HEK293 (cell line): ENCODE data around the gene FAM124A.

Source experiments
- GLI4 ChIP-seq: fragments of 450-650 bp; formaldehyde crosslinking; IDR thresholded peaks from 2 replicates; pipeline ENCODE4 v1.5.1; 2016; ENCODE audit warnings: missing biosample characterization, missing genetic modification characterization
- HOXD13 ChIP-seq: sonication (generic); formaldehyde crosslinking; IDR thresholded peaks from 2 replicates; pipeline ENCODE4 v1.8.0; 2022; ENCODE audit warnings: missing genetic modification reagents, borderline replicate concordance
- MYNN ChIP-seq: fragments of 450-650 bp; formaldehyde crosslinking; IDR thresholded peaks from 2 replicates; pipeline ENCODE4 v1.5.1; 2016; ENCODE audit warnings: missing biosample characterization, missing genetic modification characterization, borderline replicate concordance
- SP3 ChIP-seq: fragments of 450-650 bp; formaldehyde crosslinking; IDR thresholded peaks from 2 replicates; pipeline ENCODE4 v1.5.1; 2016; ENCODE audit warnings: missing biosample characterization, missing genetic modification characterization
- TSHZ1 ChIP-seq: fragments of 450-650 bp; formaldehyde crosslinking; IDR thresholded peaks from 2 replicates; pipeline ENCODE4 v1.5.1; 2016; ENCODE audit warnings: missing biosample characterization, missing genetic modification characterization, borderline replicate concordance
- ZBTB26 ChIP-seq: fragments of 450-650 bp; formaldehyde crosslinking; optimal IDR thresholded peaks from 2 replicates; pipeline ENCODE3; 2016; ENCODE audit warnings: missing biosample characterization, mild to moderate bottlenecking, missing genetic modification characterization
- ZFHX2 ChIP-seq: fragments of 450-650 bp; formaldehyde crosslinking; conservative IDR thresholded peaks from 2 replicates; pipeline ENCODE4 v1.5.1; 2016; ENCODE audit warnings: missing biosample characterization, missing genetic modification characterization
- ZFP37 ChIP-seq: fragments of 450-650 bp; formaldehyde crosslinking; IDR thresholded peaks from 2 replicates; pipeline ENCODE4 v1.5.1; 2016; ENCODE audit warnings: missing biosample characterization, missing genetic modification characterization
- ZNF112 ChIP-seq: fragments of 450-650 bp; formaldehyde crosslinking; IDR thresholded peaks from 2 replicates; pipeline ENCODE4 v1.5.0; 2017; ENCODE audit warnings: missing biosample characterization, missing genetic modification characterization
- ZNF121 ChIP-seq: fragments of 450-650 bp; formaldehyde crosslinking; IDR thresholded peaks from 2 replicates; pipeline ENCODE4 v1.5.1; 2016; ENCODE audit warnings: missing biosample characterization, missing genetic modification characterization
- ZNF211 ChIP-seq: fragments of 450-650 bp; formaldehyde crosslinking; IDR thresholded peaks from 2 replicates; pipeline ENCODE4 v1.5.1; 2016; ENCODE audit warnings: low read depth, missing biosample characterization, missing genetic modification characterization
- ZNF24 ChIP-seq: fragments of 450-650 bp; formaldehyde crosslinking; IDR thresholded peaks from 2 replicates; pipeline ENCODE4 v1.5.1; 2016; ENCODE audit warnings: missing biosample characterization, missing genetic modification characterization
- ZNF248 ChIP-seq: fragments of 450-650 bp; formaldehyde crosslinking; IDR thresholded peaks from 2 replicates; pipeline ENCODE4 v1.5.1; 2017; ENCODE audit warnings: missing biosample characterization, missing genetic modification characterization
- ZNF391 ChIP-seq: fragments of 450-650 bp; formaldehyde crosslinking; IDR thresholded peaks from 2 replicates; pipeline ENCODE4 v1.5.1; 2016; ENCODE audit warnings: low read depth, missing biosample characterization, missing genetic modification characterization, borderline replicate concordance
- ZNF394 ChIP-seq: fragments of 450-650 bp; formaldehyde crosslinking; IDR thresholded peaks from 2 replicates; pipeline ENCODE4 v1.5.1; 2016; ENCODE audit warnings: missing biosample characterization, missing genetic modification characterization, mild to moderate bottlenecking, moderate library complexity, borderline replicate concordance
- ZNF404 ChIP-seq: fragments of 450-650 bp; formaldehyde crosslinking; IDR thresholded peaks from 2 replicates; pipeline ENCODE4 v1.5.1; 2017; ENCODE audit warnings: missing biosample characterization, missing genetic modification characterization
- ZNF423 ChIP-seq: fragments of 450-650 bp; formaldehyde crosslinking; IDR thresholded peaks from 2 replicates; pipeline ENCODE4 v1.5.1; 2016; ENCODE audit warnings: missing biosample characterization, missing genetic modification characterization
- ZNF426 ChIP-seq: fragments of 450-650 bp; formaldehyde crosslinking; IDR thresholded peaks from 2 replicates; pipeline ENCODE4 v1.5.1; 2017; ENCODE audit warnings: missing biosample characterization, missing genetic modification characterization, mild to moderate bottlenecking, inconsistent platforms, moderate library complexity
- ZNF433 ChIP-seq: fragments of 450-650 bp; formaldehyde crosslinking; IDR thresholded peaks from 2 replicates; pipeline ENCODE4 v1.5.1; 2016; ENCODE audit warnings: missing biosample characterization, missing genetic modification characterization, low read depth
- ZNF473 ChIP-seq: fragments of 450-650 bp; formaldehyde crosslinking; IDR thresholded peaks from 2 replicates; pipeline ENCODE4 v1.5.1; 2017; ENCODE audit warnings: missing biosample characterization, missing genetic modification characterization
- ZNF501 ChIP-seq: fragments of 450-650 bp; formaldehyde crosslinking; IDR thresholded peaks from 2 replicates; pipeline ENCODE4 v1.5.1; 2016; ENCODE audit warnings: missing biosample characterization, missing genetic modification characterization
- ZNF518A ChIP-seq: fragments of 450-650 bp; formaldehyde crosslinking; conservative IDR thresholded peaks from 2 replicates; pipeline ENCODE4 v1.5.1; 2016; ENCODE audit warnings: low read depth, missing biosample characterization, missing genetic modification characterization
- ZNF521 ChIP-seq: fragments of 450-650 bp; formaldehyde crosslinking; IDR thresholded peaks from 2 replicates; pipeline ENCODE4 v1.5.1; 2017; ENCODE audit warnings: missing biosample characterization, mild to moderate bottlenecking, missing genetic modification characterization
- ZNF530 ChIP-seq: fragments of 450-650 bp; formaldehyde crosslinking; IDR thresholded peaks from 2 replicates; pipeline ENCODE4 v1.5.1; 2016; ENCODE audit warnings: low read depth, missing biosample characterization, missing genetic modification characterization
- ZNF596 ChIP-seq: fragments of 450-650 bp; IDR thresholded peaks from 2 replicates; pipeline ENCODE4 v1.5.0; 2018; ENCODE audit warnings: missing biosample characterization, mild to moderate bottlenecking, missing genetic modification characterization, moderate library complexity
- ZNF629 ChIP-seq: fragments of 450-650 bp; formaldehyde crosslinking; IDR thresholded peaks from 2 replicates; pipeline ENCODE4 v1.5.1; 2017; ENCODE audit warnings: missing biosample characterization, missing genetic modification characterization
- ZNF639 ChIP-seq: fragments of 450-650 bp; formaldehyde crosslinking; IDR thresholded peaks from 2 replicates; pipeline ENCODE4 v1.5.1; 2016; ENCODE audit warnings: missing biosample characterization, missing genetic modification characterization
- ZNF664 ChIP-seq: fragments of 450-650 bp; formaldehyde crosslinking; IDR thresholded peaks from 2 replicates; pipeline ENCODE4 v1.5.1; 2016; ENCODE audit warnings: missing biosample characterization, missing genetic modification characterization
- ZNF776 ChIP-seq: fragments of 450-650 bp; formaldehyde crosslinking; IDR thresholded peaks from 2 replicates; pipeline ENCODE4 v1.5.0; 2017; ENCODE audit warnings: missing biosample characterization, missing genetic modification characterization, borderline replicate concordance
- ZNF830 ChIP-seq: fragments of 450-650 bp; IDR thresholded peaks from 2 replicates; pipeline ENCODE4 v1.5.0; 2018; ENCODE audit warnings: missing biosample characterization, missing genetic modification characterization, low read depth, mild to moderate bottlenecking, moderate library complexity

Gene FAM124A

GRCh38 chr13:51222037-51222685, at the start of gene FAM124A (continued):
- TF ChIP-seq TSHZ1 (tag by site-specific recombination) (no peak), GLI4 (tag by site-specific recombination) (no peak), ZFP37 (no peak), ZNF776 (tag by site-specific recombination) (no peak), ZNF211 (tag by site-specific recombination) (no peak), ZNF404 (tag by site-specific recombination) (no peak), ZNF433 (tag by site-specific recombination) (no peak), ZFHX2 (tag by site-specific recombination) (peak; percentile 94), ZNF639 (tag by site-specific recombination) (no peak), ZNF391 (tag by site-specific recombination) (peak; percentile 50; the same call in 1 of the 2 replicates), HOXD13 (CRISPR knock-in tag) (no peak), ZNF830 (tag by site-specific recombination) (no peak), SP3 (no peak; the same call in 1 of the 2 replicates), ZNF664 (tag by site-specific recombination) (no peak), MYNN (tag by site-specific recombination) (no peak), ZNF473 (tag by site-specific recombination) (no peak), ZNF24 (tag by site-specific recombination) (no peak), ZNF501 (tag by site-specific recombination) (peak; percentile 90), ZNF518A (tag by site-specific recombination) (no peak), ZNF423 (tag by site-specific recombination) (no peak), ZNF521 (no peak), ZNF530 (tag by site-specific recombination) (no peak), ZNF426 (tag by site-specific recombination) (no peak), ZNF394 (tag by site-specific recombination) (no peak), ZBTB26 (tag by site-specific recombination) (peak; percentile 99), ZNF112 (tag by site-specific recombination) (no peak), ZNF596 (tag by site-specific recombination) (no peak), ZNF629 (tag by site-specific recombination) (no peak), ZNF248 (tag by site-specific recombination) (no peak), ZNF121 (tag by site-specific recombination) (0 out of 2 replicates have a peak, but pooled peaks have one; percentile 22)
